WTC11 (cell line): ENCODE measurements around the gene NRF1. TPM values are rescaled to one million over a fixed set of nuclear protein-coding genes. Genes with fewer than 3 reads are reported as not detected.

Source experiments
- ATAC-seq: fragments of 200-7000 bp; cut with Tn5 transposase; 2 replicates; pipeline ENCODE4 v1.10.0; 2021; ENCODE audit warnings: mild to moderate bottlenecking, moderate library complexity
- CTCF ChIA-PET: fragments of 300-600 bp; sonication (Branson Sonifier 250); formaldehyde crosslinking; loops from one replicate; lab custom pipeline; 2021; ENCODE audit warnings: antibody characterized with exemption; lab: Charles Lee
- POLR2A ChIA-PET: fragments of 350-600 bp; sonication (Branson Sonifier 250); formaldehyde crosslinking; loops from one replicate; lab custom pipeline; 2021; ENCODE audit warnings: antibody characterized with exemption; lab: Charles Lee
- DNase-seq: peaks from one replicate; pipeline ENCODE4 v3.0.0; 2021; ENCODE audit warnings: low spot score
- H3K27ac Mint-ChIP-seq: 2 replicates; pipeline ENCODE4 v1.8.0; 2021; ENCODE audit warnings: mixed read lengths
- H3K27me3 Mint-ChIP-seq: 2 replicates; pipeline ENCODE4 v1.8.0; 2021; ENCODE audit warnings: low read depth, mild to moderate bottlenecking, moderate library complexity, mixed read lengths
- H3K36me3 Mint-ChIP-seq: 2 replicates; pipeline ENCODE4 v1.8.0; 2021; ENCODE audit warnings: mixed read lengths
- H3K4me1 Mint-ChIP-seq: 2 replicates; pipeline ENCODE4 v1.8.0; 2022; ENCODE audit warnings: mixed read lengths
- H3K4me3 Mint-ChIP-seq: 2 replicates; pipeline ENCODE4 v1.8.0; 2021; ENCODE audit warnings: mild to moderate bottlenecking, moderate library complexity, mixed read lengths
- H3K9me3 Mint-ChIP-seq: 2 replicates; pipeline ENCODE4 v1.8.0; 2021; ENCODE audit warnings: mixed read lengths
- CREM ChIP-seq: sonication (generic); formaldehyde crosslinking; IDR thresholded peaks from 2 replicates; pipeline ENCODE4 v1.8.1; 2022; ENCODE audit warnings: mild to moderate bottlenecking, missing genetic modification reagents, moderate library complexity
- ELF4 ChIP-seq: sonication (generic); formaldehyde crosslinking; IDR thresholded peaks from 2 replicates; pipeline ENCODE4 v1.8.1; 2022; ENCODE audit warnings: low read depth, mild to moderate bottlenecking, moderate library complexity, missing genetic modification reagents
- EMX1 ChIP-seq: fragments of 250-450 bp; sonication (Bioruptor Pico); IDR thresholded peaks from 2 replicates; pipeline ENCODE4 v1.8.0; 2021; ENCODE audit warnings: mild to moderate bottlenecking
- GRHL2 ChIP-seq: fragments of 250-450 bp; sonication (Bioruptor Pico); IDR thresholded peaks from 2 replicates; pipeline ENCODE4 v1.8.0; 2022; ENCODE audit warnings: mild to moderate bottlenecking, moderate library complexity; ENCODE audit not compliant: insufficient replicate concordance, severe bottlenecking
- JUN ChIP-seq: sonication (generic); formaldehyde crosslinking; IDR thresholded peaks from 2 replicates; pipeline ENCODE4 v1.8.0; 2023; ENCODE audit warnings: mild to moderate bottlenecking, missing genetic modification reagents
- NR3C1 ChIP-seq: sonication (generic); formaldehyde crosslinking; conservative IDR thresholded peaks from 2 replicates; pipeline ENCODE4 v1.8.1; 2023; ENCODE audit warnings: low read depth, mild to moderate bottlenecking, missing genetic modification reagents
- SOX15 ChIP-seq: fragments of 250-450 bp; sonication (Bioruptor Pico); IDR thresholded peaks from 2 replicates; pipeline ENCODE4 v1.9.0; 2021; ENCODE audit warnings: mild to moderate bottlenecking
- TCF7 ChIP-seq: sonication (generic); formaldehyde crosslinking; IDR thresholded peaks from 2 replicates; pipeline ENCODE4 v1.8.0; 2022; ENCODE audit warnings: mild to moderate bottlenecking, low read depth, missing genetic modification reagents, moderate library complexity
- TP53 ChIP-seq: sonication (generic); formaldehyde crosslinking; IDR thresholded peaks from 2 replicates; pipeline ENCODE4 v1.8.1; 2023; ENCODE audit warnings: mild to moderate bottlenecking, missing genetic modification reagents
- ZBTB21 ChIP-seq: sonication (generic); formaldehyde crosslinking; IDR thresholded peaks from 2 replicates; pipeline ENCODE4 v1.8.1; 2023; ENCODE audit warnings: mild to moderate bottlenecking, missing genetic modification reagents, borderline replicate concordance
- ZNF219 ChIP-seq: sonication (generic); formaldehyde crosslinking; IDR thresholded peaks from 2 replicates; pipeline ENCODE4 v1.8.0; 2023; ENCODE audit warnings: missing genetic modification reagents, mild to moderate bottlenecking, borderline replicate concordance
- ZNF396 ChIP-seq: fragments of 250-450 bp; sonication (Bioruptor Pico); IDR thresholded peaks from 2 replicates; pipeline ENCODE4 v1.8.0; 2021; ENCODE audit warnings: mild to moderate bottlenecking, moderate library complexity, borderline replicate concordance
- total RNA-seq: library from RNA; stranded (reverse); gene quantifications from 3 replicates; pipeline ENCODE4 v1.2.3, GENCODE V29; 2021
- TF ChIP-seq, protein P1 (sequence below): fragments of 250-450 bp; sonication (Bioruptor Pico); IDR thresholded peaks from 2 replicates; pipeline ENCODE4 v1.8.0; 2021; ENCODE audit warnings: mild to moderate bottlenecking
- TF ChIP-seq, protein P2 (sequence below): sonication (generic); formaldehyde crosslinking; IDR thresholded peaks from 2 replicates; pipeline ENCODE4 v1.8.0; 2022; ENCODE audit warnings: mild to moderate bottlenecking, missing genetic modification reagents
- TF ChIP-seq, protein P3 (sequence below): fragments of 250-450 bp; sonication (Bioruptor Pico); conservative IDR thresholded peaks from 2 replicates; pipeline ENCODE4 v1.9.0; 2021; ENCODE audit warnings: mild to moderate bottlenecking
- TF ChIP-seq, protein P4 (sequence below): sonication (generic); formaldehyde crosslinking; IDR thresholded peaks from 2 replicates; pipeline ENCODE4 v1.8.1; 2022; ENCODE audit warnings: missing genetic modification reagents, borderline replicate concordance
- TF ChIP-seq, protein P5 (sequence below): sonication (generic); formaldehyde crosslinking; conservative IDR thresholded peaks from 2 replicates; pipeline ENCODE4 v1.8.1; 2022; ENCODE audit warnings: mild to moderate bottlenecking, missing genetic modification reagents
- TF ChIP-seq, protein P6 (sequence below): fragments of 250-450 bp; sonication (Bioruptor Pico); IDR thresholded peaks from 2 replicates; pipeline ENCODE4 v1.9.0; 2021; ENCODE audit warnings: mild to moderate bottlenecking
- TF ChIP-seq, protein P7 (sequence below): fragments of 250-450 bp; sonication (Bioruptor Pico); IDR thresholded peaks from 2 replicates; pipeline ENCODE4 v1.9.0; 2021; ENCODE audit warnings: moderate library complexity, mild to moderate bottlenecking, inconsistent platforms, borderline replicate concordance

NRF1 gene
- total RNA-seq, 1 experiment from 2014 or later: 16.4 TPM

DNA sequence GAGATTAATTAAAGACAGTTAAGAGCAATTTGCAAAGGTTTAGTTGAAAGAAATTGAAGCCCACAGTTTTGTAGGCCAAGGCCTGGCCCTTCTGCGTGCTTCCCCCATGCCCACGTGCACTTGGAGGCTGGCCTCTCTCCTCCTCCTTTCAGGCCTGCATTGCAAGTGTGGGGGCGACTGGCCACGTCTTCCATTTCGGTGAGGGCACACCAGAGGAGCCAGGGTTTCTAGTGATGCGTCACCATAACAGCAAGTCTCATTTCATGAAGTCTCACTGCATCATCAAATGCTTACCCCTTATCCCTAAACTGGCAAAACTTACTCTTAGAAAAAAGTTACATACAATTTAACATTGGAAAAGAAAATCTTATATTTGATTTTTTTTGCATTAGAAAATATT, 141.2 kb downstream of the NRF1 start:
- Mint-ChIP-seq H3K4me3 (no peak overlapping the region), H3K4me1 (peaks cover 23% of the 10 kb centered on the region), H3K27me3 (no peaks in the 10 kb centered on the region), H3K27ac (no peak overlapping the region)
- ChIA-PET POLR2A (no interaction called here), CTCF (no interaction called here)
- TF ChIP-seq, protein P1, sequence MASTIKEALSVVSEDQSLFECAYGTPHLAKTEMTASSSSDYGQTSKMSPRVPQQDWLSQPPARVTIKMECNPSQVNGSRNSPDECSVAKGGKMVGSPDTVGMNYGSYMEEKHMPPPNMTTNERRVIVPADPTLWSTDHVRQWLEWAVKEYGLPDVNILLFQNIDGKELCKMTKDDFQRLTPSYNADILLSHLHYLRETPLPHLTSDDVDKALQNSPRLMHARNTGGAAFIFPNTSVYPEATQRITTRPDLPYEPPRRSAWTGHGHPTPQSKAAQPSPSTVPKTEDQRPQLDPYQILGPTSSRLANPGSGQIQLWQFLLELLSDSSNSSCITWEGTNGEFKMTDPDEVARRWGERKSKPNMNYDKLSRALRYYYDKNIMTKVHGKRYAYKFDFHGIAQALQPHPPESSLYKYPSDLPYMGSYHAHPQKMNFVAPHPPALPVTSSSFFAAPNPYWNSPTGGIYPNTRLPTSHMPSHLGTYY (CRISPR knock-in tag): no peak
- TF ChIP-seq, protein P2, sequence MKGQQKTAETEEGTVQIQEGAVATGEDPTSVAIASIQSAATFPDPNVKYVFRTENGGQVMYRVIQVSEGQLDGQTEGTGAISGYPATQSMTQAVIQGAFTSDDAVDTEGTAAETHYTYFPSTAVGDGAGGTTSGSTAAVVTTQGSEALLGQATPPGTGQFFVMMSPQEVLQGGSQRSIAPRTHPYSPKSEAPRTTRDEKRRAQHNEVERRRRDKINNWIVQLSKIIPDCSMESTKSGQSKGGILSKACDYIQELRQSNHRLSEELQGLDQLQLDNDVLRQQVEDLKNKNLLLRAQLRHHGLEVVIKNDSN (CRISPR knock-in tag): no peak
- TF ChIP-seq ZBTB21 (CRISPR knock-in tag) (no peak), EMX1 (no peak), TP53 (CRISPR knock-in tag) (no peak), JUN (no peak), CREM (no peak), ZNF219 (CRISPR knock-in tag) (no peak), NR3C1 (CRISPR knock-in tag) (no peak)
- TF ChIP-seq, protein P3, sequence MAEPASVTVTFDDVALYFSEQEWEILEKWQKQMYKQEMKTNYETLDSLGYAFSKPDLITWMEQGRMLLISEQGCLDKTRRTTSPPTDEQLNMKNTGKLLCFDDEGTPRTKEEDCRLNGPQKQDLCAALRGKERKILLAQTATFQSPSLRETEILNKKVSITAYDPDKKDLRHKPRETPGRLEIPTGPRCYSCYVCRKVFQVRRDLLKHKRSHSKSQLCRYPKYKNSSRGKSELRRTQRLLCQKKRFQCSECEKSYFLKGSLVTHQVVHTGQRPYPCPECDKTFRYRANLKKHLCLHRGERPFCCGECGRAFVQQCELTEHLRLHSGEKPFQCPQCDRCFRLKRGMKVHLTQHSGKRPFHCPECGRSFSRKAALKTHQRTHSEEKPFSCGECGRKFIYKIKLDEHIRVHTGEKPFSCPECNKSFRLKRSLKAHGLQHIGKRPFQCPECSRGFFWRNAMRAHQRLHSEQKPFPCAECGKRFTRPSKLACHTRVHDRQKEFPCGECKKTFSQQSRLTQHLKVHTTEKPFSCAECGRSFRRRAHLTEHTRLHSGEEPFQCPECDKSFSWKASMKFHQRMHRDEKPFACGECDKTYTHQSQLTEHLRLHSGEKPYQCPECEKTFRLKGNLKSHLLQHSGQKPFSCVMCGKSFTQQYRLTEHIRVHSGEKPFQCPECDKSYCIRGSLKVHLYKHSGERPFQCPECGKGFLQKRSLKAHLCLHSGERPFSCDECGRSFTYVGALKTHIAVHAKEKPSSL (CRISPR knock-in tag): no peak
- TF ChIP-seq, protein P4, sequence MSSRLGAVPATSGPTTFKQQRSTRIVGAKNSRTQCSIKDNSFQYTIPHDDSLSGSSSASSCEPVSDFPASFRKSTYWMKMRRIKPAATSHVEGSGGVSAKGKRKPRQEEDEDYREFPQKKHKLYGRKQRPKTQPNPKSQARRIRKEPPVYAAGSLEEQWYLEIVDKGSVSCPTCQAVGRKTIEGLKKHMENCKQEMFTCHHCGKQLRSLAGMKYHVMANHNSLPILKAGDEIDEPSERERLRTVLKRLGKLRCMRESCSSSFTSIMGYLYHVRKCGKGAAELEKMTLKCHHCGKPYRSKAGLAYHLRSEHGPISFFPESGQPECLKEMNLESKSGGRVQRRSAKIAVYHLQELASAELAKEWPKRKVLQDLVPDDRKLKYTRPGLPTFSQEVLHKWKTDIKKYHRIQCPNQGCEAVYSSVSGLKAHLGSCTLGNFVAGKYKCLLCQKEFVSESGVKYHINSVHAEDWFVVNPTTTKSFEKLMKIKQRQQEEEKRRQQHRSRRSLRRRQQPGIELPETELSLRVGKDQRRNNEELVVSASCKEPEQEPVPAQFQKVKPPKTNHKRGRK: no peak
- TF ChIP-seq, all 79 proteins: peak for 0
- no peak for DNase-seq
- Mint-ChIP-seq H3K9me3 (no peaks in the 10 kb centered on the region), H3K36me3 (peaks cover 17% of the 10 kb centered on the region; the same call in 1 of the 2 replicates)
- no peak for ATAC-seq

DNA sequence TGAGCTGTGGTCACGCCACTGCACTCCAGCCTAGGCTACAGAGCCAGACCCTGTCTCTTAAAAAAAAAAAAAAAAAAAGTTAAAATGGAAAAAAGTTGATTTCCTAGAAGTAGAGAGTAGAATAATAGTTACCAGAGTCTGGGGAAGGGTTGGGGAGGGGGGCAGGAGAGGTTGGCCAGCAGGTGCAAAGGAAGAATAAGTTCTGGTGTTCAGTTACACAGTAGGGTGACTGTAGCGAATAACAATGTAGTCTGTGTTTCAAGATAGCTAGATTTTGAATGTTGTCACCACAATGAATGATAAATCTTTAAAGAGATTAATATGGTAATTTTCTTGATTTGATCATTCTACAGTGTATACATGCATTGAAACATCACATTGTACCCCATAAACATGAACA, 142.9 kb downstream of the NRF1 start:
- Mint-ChIP-seq H3K27ac (no peak overlapping the region), H3K36me3 (peaks cover 17% of the 10 kb centered on the region; the same call in 1 of the 2 replicates), H3K27me3 (no peaks in the 10 kb centered on the region), H3K9me3 (no peaks in the 10 kb centered on the region), H3K4me1 (peaks cover 19% of the 10 kb centered on the region), H3K4me3 (no peak overlapping the region)
- TF ChIP-seq, protein P5, sequence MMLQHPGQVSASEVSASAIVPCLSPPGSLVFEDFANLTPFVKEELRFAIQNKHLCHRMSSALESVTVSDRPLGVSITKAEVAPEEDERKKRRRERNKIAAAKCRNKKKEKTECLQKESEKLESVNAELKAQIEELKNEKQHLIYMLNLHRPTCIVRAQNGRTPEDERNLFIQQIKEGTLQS: no peak
- no peak for TF ChIP-seq GRHL2 (CRISPR knock-in tag)
- TF ChIP-seq ELF4 (CRISPR knock-in tag): no peak
- no peak for TF ChIP-seq SOX15 (CRISPR knock-in tag)
- TF ChIP-seq, protein P6, sequence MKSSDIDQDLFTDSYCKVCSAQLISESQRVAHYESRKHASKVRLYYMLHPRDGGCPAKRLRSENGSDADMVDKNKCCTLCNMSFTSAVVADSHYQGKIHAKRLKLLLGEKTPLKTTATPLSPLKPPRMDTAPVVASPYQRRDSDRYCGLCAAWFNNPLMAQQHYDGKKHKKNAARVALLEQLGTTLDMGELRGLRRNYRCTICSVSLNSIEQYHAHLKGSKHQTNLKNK (CRISPR knock-in tag): no peak
- no peak for TF ChIP-seq TCF7 (CRISPR knock-in tag)
- TF ChIP-seq ZNF396 (CRISPR knock-in tag): no peak
- TF ChIP-seq, protein P2 (CRISPR knock-in tag): no peak
- TF ChIP-seq, protein P7, sequence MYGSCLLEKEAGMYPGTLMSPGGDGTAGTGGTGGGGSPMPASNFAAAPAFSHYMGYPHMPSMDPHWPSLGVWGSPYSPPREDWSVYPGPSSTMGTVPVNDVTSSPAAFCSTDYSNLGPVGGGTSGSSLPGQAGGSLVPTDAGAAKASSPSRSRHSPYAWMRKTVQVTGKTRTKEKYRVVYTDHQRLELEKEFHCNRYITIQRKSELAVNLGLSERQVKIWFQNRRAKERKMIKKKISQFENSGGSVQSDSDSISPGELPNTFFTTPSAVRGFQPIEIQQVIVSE (CRISPR knock-in tag): no peak
- POLR2A ChIA-PET: no interaction called here
- CTCF ChIA-PET: interaction anchor here (0.6 to 1.6 kb wide), 2 partner anchors 70 to 75 kb away, joined by 3 to 6 read pairs; no protein-coding TSS in a partner anchor
- DNase-seq (no peak), ATAC-seq (no peak)
